Esophagus squamous epithelium (tissue), 5 donors: Measurements from ENCODE around the gene ANO2. TPM values are rescaled to one million over a fixed set of nuclear protein-coding genes. Genes with fewer than 3 reads are reported as not detected.

ENCODE experiments used
- DNase-seq: peaks from one replicate; lab custom pipeline; 2025; lab: John Stamatoyannopoulos, UW
- H3K27ac ChIP-seq, 4 donors: fragments of 200-600 bp; sonication (generic); one replicate each; pipeline ENCODE4 v1.5.1; 2016 to 2019; ENCODE audit warnings: mild to moderate bottlenecking in 1 of 4
- H3K27me3 ChIP-seq, 4 donors: fragments of 200-600 bp; sonication (generic); 1 replicate in 3 of 4; 2 replicates in 1 of 4; pipeline versions ENCODE4 v1.5.1 to v1.6.0; 2017 to 2021; ENCODE audit warnings: antibody characterized with exemption in 1 of 4
- H3K36me3 ChIP-seq, 3 donors: fragments of 200-600 bp; sonication (generic); one replicate each; pipeline ENCODE4 v1.5.1; 2016 to 2019
- H3K4me1 ChIP-seq, 3 donors: fragments of 200-600 bp; sonication (generic); one replicate each; pipeline ENCODE4 v1.5.1; 2017 to 2019
- H3K4me3 ChIP-seq, 4 donors: fragments of 200-600 bp; sonication (generic); 1 replicate in 3 of 4; 2 replicates in 1 of 4; pipeline ENCODE4 v1.5.1; 2016 to 2019; ENCODE audit warnings: mild to moderate bottlenecking in 2 of 4, moderate library complexity in 1 of 4
- H3K9me3 ChIP-seq, 3 donors: fragments of 200-600 bp; sonication (generic); one replicate each; pipeline ENCODE4 v1.5.1; 2016 to 2019
- CTCF ChIP-seq, 6 experiments: fragments of 450-650 bp in 4 of 6; fragments of 200-600 bp in 2 of 6; sonication (generic) in 2 of 6; IDR thresholded peaks; one replicate each; pipeline ENCODE4 v1.5.1; 2016 to 2019; ENCODE audit warnings: antibody characterized with exemption in 6 of 6, mild to moderate bottlenecking in 4 of 6, moderate library complexity in 4 of 6
- POLR2A ChIP-seq, 4 donors: fragments of 450-650 bp; IDR thresholded peaks; one replicate each; pipeline ENCODE4 v1.6.1; 2017; ENCODE audit warnings: antibody characterized with exemption in 4 of 4, mild to moderate bottlenecking in 4 of 4, moderate library complexity in 3 of 4
- WGBS, 2 donors: methylation state at CpG; one replicate each; pipeline ENCODE4 v1.1.5; 2018; 5-methylcytosine and 5-hydroxymethylcytosine counted together
- intact Hi-C: fragments of 100-400 bp; cut with DNase I; formaldehyde crosslinking; loops from one replicate; pipeline ENCODE4 v1.15.0; 2022
- total RNA-seq, 4 donors: library from RNA; depleted of rRNA; stranded (reverse); fragments of >200 nt; gene quantifications; one replicate each; pipeline ENCODE4 v1.1.0, GENCODE V29; 2016
- donor health status: DM: yes; HTN: yes; CAD: no.

The ANO2 gene
- total RNA-seq, 4 donors from 2014 or later: 0.49 to 11.8 (median 3.1) TPM

- intact Hi-C loops: no loop called here
- WGBS, 2 donors: 93 to 98% methylated on average over 3 of the region's 3 CpGs
- TF ChIP-seq POLR2A (IDR thresholded peaks at IDR 0.05) (no peak), CTCF (IDR thresholded peaks at IDR 0.05) (no peak)
- H3K27ac ChIP-seq: no peak overlapping the region
- no peak for DNase-seq
- H3K36me3 ChIP-seq: no peaks in the 10 kb centered on the region
- no peak overlapping the region for H3K4me3 ChIP-seq
- peaks cover 0 to 20% (median 5%) of the 10 kb centered on the region in 3 donors for H3K4me1 ChIP-seq
- H3K27me3 ChIP-seq: no peaks in the 10 kb centered on the region
- H3K9me3 ChIP-seq: no peaks in the 10 kb centered on the region
These were observed 207.3 kb downstream of the ANO2 start for GRCh38 chr12:5737778-5738177.

DNA sequence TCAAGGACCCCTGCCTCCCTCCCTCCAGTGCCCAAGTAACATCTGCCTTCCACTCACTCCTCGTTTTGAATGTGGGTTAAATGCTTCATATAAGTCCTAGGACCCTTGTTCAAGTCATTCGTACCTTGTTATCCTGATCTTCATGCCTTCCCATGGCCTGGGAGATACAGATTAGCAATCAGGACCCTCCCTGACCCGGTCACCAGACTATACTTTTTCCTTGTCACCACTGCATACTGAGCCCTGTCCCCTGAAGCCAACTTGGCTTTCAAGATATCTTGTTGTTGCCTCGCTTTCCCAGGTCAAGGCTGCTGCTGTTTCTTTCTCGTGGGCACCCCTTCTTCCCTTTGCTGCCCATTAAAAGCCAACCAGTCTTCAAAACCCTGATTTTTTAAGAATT lies 208.5 kb downstream of the ANO2 start:
- no peaks in the 10 kb centered on the region for H3K9me3 ChIP-seq
- 85 to 87% methylated on average over 5 of the region's 5 CpGs for WGBS, 2 donors

GRCh38 chr12:5736016-5736415 lies 209.0 kb downstream of the ANO2 start:
- intact Hi-C loops: no loop called here
- no peak overlapping the region for H3K27ac ChIP-seq
- H3K36me3 ChIP-seq: no peaks in the 10 kb centered on the region
- H3K4me1 ChIP-seq: peaks cover 0 to 12% (median 6%) of the 10 kb centered on the region in 3 donors
- no peaks in the 10 kb centered on the region for H3K27me3 ChIP-seq
- no peaks in the 10 kb centered on the region for H3K9me3 ChIP-seq
- no peak overlapping the region for H3K4me3 ChIP-seq
- no peak for DNase-seq
- WGBS, 2 donors: 50 to 90% methylated on average over 1 to 2 of the region's 2 CpGs
- TF ChIP-seq CTCF (IDR thresholded peaks at IDR 0.05) (no peak), POLR2A (IDR thresholded peaks at IDR 0.05) (no peak)

More for the DNA sequence above, 208.5 kb downstream of the ANO2 start:
- intact Hi-C loops: no loop called here
- Histone ChIP-seq H3K4me1 (peaks cover 0 to 12% (median 6%) of the 10 kb centered on the region in 3 donors), H3K27me3 (no peaks in the 10 kb centered on the region), H3K36me3 (no peaks in the 10 kb centered on the region), H3K4me3 (no peak overlapping the region), H3K27ac (no peak overlapping the region)
- TF ChIP-seq CTCF (IDR thresholded peaks at IDR 0.05) (no peak), POLR2A (IDR thresholded peaks at IDR 0.05) (no peak)
- DNase-seq: no peak

- H3K4me3 ChIP-seq: no peak overlapping the region
- H3K36me3 ChIP-seq: no peaks in the 10 kb centered on the region
- peaks cover 0 to 12% (median 6%) of the 10 kb centered on the region in 3 donors for H3K4me1 ChIP-seq
- no peaks in the 10 kb centered on the region for H3K27me3 ChIP-seq
- intact Hi-C loops: no loop called here
- no peaks in the 10 kb centered on the region for H3K9me3 ChIP-seq
- no peak overlapping the region for H3K27ac ChIP-seq
- TF ChIP-seq POLR2A (IDR thresholded peaks at IDR 0.05): no peak
- TF ChIP-seq CTCF (IDR thresholded peaks at IDR 0.05): no peak
- DNase-seq: no peak
- 80 to 85% methylated on average over 5 of the region's 5 CpGs for WGBS, 2 donors
These were observed 211.1 kb downstream of the ANO2 start for GRCh38 chr12:5733916-5734315.

GRCh38 chr12:5733136-5733755 lies 211.8 kb downstream of the ANO2 start:
- 51 to 63% methylated on average over 10 to 11 of the region's 11 CpGs for WGBS, 2 donors
- no peak overlapping the region for H3K4me3 ChIP-seq
- no peak for DNase-seq
- intact Hi-C loops: no loop called here
- H3K27me3 ChIP-seq: no peaks in the 10 kb centered on the region
- TF ChIP-seq POLR2A (IDR thresholded peaks at IDR 0.05) (no peak), CTCF (IDR thresholded peaks at IDR 0.05) (no peak)
- peak overlapping the region in 1 of 4 donors; percentile 22 for H3K27ac ChIP-seq
- no peaks in the 10 kb centered on the region for H3K9me3 ChIP-seq
- H3K4me1 ChIP-seq: peaks cover 0 to 12% (median 6%) of the 10 kb centered on the region in 3 donors
- no peaks in the 10 kb centered on the region for H3K36me3 ChIP-seq
